Brain microvascular endothelial cell (primary cell): ENCODE results near the gene PLEKHO1.
A peak's percentile ranks its signal among the peaks of the same experiment; 100 is the strongest.
"Not testable (repeated sequence)": the region's sequence is repeated elsewhere in the genome, so short reads cannot be mapped to it uniquely, and the experiment has no call there.

Source experiments
- DNase-seq: peaks from one replicate; pipeline ENCODE4 v3.0.0-alpha.2; 2020
- H3K27ac ChIP-seq: fragments of 250-450 bp; sonication (Bioruptor Pico); 2 replicates; pipeline ENCODE4 v1.5.1; 2020; ENCODE audit warnings: mild to moderate bottlenecking, moderate library complexity
- H3K27me3 ChIP-seq: fragments of 250-450 bp; sonication (Bioruptor Pico); replicated peaks from 2 replicates; pipeline ENCODE4 v1.5.1; 2020; ENCODE audit warnings: mild to moderate bottlenecking
- H3K36me3 ChIP-seq: fragments of 250-450 bp; sonication (Bioruptor Pico); replicated peaks from 2 replicates; pipeline ENCODE4 v1.5.1; 2020; ENCODE audit warnings: mild to moderate bottlenecking
- H3K4me3 ChIP-seq: 2 replicates; pipeline ENCODE4 v1.5.1; 2011; ENCODE audit warnings: low read depth, mild to moderate bottlenecking, control low read depth, low read length, moderate library complexity
- in situ Hi-C: cut with HindIII; loops from 2 replicates; pipeline ENCODE4 v1.10.0; 2017; ENCODE audit warnings: low sequenced_read_pairs, low pct_ligation_motif_present
- TF ChIP-seq, protein P1 (sequence below): IDR thresholded peaks from 2 replicates; pipeline ENCODE4 v1.5.1; 2011; ENCODE audit warnings: low read depth, mild to moderate bottlenecking, moderate library complexity, low read length, control low read depth, inconsistent platforms; ENCODE audit errors: missing control alignments

The PLEKHO1 gene

DNA sequence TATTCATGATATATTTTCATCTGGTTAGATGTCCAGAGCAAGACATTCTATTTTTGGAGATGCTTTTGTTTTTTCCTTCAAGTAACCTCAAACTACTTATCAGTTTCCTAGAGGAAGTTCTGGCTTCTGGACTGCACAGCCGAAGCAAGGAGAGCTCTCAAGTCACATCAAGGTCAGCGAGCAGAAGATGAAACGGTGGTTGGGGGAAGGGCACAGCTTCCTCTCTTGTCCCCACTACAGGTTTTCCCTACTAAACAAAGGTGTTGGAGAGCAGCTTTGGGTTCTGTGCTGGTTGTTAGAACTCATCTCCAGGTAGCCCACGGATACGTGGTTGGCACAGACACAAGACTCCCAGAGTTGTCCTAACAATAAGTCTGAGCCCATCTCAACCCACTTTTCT, 5.1 kb upstream of the PLEKHO1 start:
- TF ChIP-seq, protein P1, sequence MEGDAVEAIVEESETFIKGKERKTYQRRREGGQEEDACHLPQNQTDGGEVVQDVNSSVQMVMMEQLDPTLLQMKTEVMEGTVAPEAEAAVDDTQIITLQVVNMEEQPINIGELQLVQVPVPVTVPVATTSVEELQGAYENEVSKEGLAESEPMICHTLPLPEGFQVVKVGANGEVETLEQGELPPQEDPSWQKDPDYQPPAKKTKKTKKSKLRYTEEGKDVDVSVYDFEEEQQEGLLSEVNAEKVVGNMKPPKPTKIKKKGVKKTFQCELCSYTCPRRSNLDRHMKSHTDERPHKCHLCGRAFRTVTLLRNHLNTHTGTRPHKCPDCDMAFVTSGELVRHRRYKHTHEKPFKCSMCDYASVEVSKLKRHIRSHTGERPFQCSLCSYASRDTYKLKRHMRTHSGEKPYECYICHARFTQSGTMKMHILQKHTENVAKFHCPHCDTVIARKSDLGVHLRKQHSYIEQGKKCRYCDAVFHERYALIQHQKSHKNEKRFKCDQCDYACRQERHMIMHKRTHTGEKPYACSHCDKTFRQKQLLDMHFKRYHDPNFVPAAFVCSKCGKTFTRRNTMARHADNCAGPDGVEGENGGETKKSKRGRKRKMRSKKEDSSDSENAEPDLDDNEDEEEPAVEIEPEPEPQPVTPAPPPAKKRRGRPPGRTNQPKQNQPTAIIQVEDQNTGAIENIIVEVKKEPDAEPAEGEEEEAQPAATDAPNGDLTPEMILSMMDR = no peak
- Histone ChIP-seq H3K4me3 (no peak overlapping the region), H3K27ac (no peak overlapping the region), H3K27me3 (no peaks in the 10 kb centered on the region), H3K36me3 (no peaks in the 10 kb centered on the region)
- no peak for DNase-seq
- in situ Hi-C loops = no loop called here

DNA sequence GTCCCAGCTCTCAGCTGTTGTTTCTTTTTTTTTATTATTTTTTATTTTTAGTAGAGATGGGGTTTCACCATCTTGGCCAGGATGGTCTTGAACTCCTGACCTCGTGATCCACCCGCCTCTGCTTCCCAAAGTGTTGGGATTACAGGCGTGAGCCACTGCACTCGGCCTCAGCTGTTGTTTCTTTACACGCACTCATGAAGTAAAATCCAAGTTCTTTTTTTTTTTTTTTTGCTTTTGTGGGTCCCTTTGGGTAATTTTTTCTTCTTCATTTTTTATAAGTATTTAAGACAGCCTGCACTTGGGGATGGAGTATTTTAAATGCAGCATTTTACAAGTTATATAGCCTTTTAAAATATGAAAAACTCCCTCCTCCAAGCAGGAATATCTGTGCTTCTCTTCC, 3.7 kb upstream of the PLEKHO1 start:
- H3K27ac ChIP-seq, H3K4me3 ChIP-seq, H3K36me3 ChIP-seq, in situ Hi-C loops, DNase-seq, H3K27me3 ChIP-seq: not testable (repeated sequence)

DNA sequence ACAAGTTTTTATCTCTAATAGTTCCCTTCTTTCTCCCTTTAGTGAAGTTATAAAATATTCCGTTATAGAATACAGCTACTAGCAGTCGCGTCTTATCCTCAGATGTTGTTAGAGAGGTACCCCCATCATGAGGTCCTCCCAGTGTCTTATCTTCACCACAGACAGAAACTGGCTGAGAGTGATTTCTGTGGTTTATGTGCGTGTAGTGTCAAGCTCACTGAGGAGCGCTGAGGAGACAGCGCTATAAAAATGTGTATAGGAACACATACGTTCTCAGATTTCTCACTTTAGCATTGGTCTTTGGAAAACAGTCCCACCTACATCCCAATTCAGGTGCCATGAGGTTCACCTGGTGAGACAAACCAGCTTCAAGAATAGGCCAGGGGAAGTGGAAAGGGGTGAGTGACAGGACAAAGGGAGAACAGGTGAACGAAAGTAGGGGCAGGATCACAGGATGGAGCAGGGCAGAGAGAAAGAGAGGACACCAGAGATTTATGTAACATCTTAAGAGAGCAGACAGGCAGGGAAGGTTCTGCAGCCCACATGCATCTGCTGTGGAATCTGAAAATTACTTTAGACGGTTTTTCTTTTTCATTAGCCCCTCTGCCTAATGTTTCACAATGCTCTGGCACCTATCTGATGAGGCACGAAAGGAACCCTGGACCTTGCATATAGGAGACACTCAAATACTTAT, 2.7 kb upstream of the PLEKHO1 start:
- TF ChIP-seq, protein P1 = no peak
- in situ Hi-C loops = no loop called here

DNA sequence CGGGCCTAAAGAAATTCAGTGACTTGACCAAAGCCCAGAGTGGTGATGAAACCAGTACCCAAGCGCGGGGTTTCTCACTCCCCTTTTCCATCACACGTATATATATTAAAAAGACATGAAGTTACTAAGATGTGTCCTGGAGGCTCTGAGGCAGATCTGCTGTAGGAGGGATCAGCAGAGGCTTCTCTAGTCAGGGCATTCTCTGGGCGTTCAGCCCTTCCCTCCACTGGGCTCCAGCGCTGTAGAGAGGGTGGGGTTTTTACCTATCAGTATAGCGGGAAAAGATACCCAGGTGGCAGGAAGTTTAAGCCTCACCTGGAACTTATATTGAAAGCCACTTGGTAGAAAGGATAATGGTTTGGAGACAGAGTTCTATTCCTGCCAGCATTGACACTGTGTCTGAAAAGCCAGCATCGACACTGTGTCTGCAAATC, 862 bp upstream of the PLEKHO1 start:
- in situ Hi-C loops = no loop called here
- DNase-seq = no peak
- no peaks in the 10 kb centered on the region for H3K27me3 ChIP-seq
- peak overlapping the region; percentile 80 for H3K4me3 ChIP-seq
- TF ChIP-seq, protein P1 = no peak
- peaks cover 4% of the 10 kb centered on the region for H3K36me3 ChIP-seq
- no peak overlapping the region for H3K27ac ChIP-seq

More for the DNA sequence above, 2.7 kb upstream of the PLEKHO1 start:
- Histone ChIP-seq H3K4me3 (no peak overlapping the region), H3K27me3 (no peaks in the 10 kb centered on the region), H3K36me3 (peaks cover under 1% of the 10 kb centered on the region), H3K27ac (no peak overlapping the region)
- no peak for DNase-seq

DNA sequence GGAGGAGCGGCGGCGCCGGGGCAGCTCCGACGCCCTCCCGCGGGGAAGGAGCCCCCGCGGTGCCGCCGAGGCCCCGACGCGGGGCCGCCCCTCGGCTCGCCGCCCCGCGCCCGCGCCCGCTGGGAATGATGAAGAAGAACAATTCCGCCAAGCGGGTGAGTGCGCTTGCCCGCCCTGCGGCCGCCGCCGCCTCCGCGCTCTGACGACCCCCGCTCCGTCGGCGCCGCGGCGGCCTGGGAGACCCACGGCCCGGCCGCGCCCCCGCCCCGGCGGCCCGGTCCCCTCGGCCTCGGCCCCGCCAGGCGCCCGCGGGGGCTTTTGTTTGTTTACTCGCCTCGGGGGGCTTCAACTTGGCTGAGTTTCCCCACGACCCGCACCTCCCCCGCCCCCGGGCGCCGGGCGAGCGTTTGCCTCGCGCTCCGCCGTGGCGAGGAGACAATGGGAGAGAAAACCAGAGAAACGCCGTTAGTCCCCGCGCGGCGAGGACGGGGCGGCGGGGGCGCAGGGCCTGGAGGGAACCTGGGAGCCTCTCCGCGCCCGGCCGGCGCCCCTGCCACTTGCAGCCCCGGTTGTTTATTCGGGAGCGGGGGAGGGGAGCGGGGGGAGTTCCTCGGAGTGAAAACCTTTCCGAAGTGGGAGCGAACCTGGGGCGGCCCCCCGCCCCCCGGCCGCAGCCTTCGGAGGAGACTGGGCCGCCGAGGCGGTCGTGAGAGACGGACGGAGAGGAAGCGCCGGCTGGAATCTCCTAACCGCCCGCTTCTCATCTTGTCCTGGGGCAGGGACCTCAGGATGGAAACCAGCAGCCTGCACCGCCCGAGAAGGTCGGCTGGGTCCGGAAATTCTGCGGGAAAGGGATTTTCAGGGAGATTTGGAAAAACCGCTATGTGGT, 661 bp downstream of the PLEKHO1 start:
- DNase-seq = no peak
- no peaks in the 10 kb centered on the region for H3K27me3 ChIP-seq
- H3K36me3 ChIP-seq = peaks cover 19% of the 10 kb centered on the region
- H3K4me3 ChIP-seq = peak overlapping the region; percentile 80
- peak overlapping the region; percentile 68 for H3K27ac ChIP-seq
- in situ Hi-C loops = no loop called here
- TF ChIP-seq, protein P1 = no peak
